PC-3 (cell line): ENCODE results near the gene NCS1.

Experiments
- EZH2 ChIP-seq: fragments of 300-600 bp; sonication (generic); IDR thresholded peaks from one replicate; pipeline ENCODE4 v1.6.1; 2017; ENCODE audit warnings: antibody characterized with exemption, mild to moderate bottlenecking, low read length; ENCODE audit not compliant: unreplicated experiment
- TF ChIP-seq, protein P1 (sequence below): fragments of 300-600 bp; sonication (generic); conservative IDR thresholded peaks from 2 replicates; pipeline ENCODE4 v1.5.1; 2017; ENCODE audit warnings: antibody characterized with exemption, low read depth, mild to moderate bottlenecking, low read length

DNA sequence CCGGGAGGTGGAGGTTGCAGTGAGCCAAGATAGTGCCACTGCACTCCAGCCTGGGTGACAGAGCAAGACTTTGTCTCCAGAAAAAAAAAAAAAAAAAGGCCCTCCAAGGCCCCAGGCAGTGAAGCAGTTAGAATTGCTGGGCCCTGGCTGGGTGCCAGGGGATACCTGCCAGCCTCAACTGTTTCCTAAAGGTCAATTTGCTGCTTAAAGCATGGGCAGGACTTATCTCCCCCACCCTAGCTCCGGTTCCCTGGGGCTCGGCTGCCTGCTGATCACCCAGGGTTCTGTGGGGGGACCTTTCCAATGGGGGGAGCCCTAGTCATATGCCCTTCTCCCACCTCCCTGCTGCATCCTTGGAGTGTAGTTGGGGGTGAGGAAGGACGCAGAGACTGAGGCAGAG is 25.7 kb downstream of the NCS1 start:
- TF ChIP-seq, protein P1, sequence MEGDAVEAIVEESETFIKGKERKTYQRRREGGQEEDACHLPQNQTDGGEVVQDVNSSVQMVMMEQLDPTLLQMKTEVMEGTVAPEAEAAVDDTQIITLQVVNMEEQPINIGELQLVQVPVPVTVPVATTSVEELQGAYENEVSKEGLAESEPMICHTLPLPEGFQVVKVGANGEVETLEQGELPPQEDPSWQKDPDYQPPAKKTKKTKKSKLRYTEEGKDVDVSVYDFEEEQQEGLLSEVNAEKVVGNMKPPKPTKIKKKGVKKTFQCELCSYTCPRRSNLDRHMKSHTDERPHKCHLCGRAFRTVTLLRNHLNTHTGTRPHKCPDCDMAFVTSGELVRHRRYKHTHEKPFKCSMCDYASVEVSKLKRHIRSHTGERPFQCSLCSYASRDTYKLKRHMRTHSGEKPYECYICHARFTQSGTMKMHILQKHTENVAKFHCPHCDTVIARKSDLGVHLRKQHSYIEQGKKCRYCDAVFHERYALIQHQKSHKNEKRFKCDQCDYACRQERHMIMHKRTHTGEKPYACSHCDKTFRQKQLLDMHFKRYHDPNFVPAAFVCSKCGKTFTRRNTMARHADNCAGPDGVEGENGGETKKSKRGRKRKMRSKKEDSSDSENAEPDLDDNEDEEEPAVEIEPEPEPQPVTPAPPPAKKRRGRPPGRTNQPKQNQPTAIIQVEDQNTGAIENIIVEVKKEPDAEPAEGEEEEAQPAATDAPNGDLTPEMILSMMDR: no peak
- TF ChIP-seq EZH2: no peak
